ENCODE measurements around the gene SLC22A2.

- TF ChIP-seq PKNOX1 (IDR thresholded peaks at IDR 0.05) (no peak), ZEB2 (IDR thresholded peaks at IDR 0.05) (no peak), ZNF224 (CRISPR knock-in tag; IDR thresholded peaks at IDR 0.05) (no peak), ZNF766 (CRISPR knock-in tag; conservative IDR thresholded peaks at IDR 0.05) (no peak)
- TF ChIP-seq, protein P1, sequence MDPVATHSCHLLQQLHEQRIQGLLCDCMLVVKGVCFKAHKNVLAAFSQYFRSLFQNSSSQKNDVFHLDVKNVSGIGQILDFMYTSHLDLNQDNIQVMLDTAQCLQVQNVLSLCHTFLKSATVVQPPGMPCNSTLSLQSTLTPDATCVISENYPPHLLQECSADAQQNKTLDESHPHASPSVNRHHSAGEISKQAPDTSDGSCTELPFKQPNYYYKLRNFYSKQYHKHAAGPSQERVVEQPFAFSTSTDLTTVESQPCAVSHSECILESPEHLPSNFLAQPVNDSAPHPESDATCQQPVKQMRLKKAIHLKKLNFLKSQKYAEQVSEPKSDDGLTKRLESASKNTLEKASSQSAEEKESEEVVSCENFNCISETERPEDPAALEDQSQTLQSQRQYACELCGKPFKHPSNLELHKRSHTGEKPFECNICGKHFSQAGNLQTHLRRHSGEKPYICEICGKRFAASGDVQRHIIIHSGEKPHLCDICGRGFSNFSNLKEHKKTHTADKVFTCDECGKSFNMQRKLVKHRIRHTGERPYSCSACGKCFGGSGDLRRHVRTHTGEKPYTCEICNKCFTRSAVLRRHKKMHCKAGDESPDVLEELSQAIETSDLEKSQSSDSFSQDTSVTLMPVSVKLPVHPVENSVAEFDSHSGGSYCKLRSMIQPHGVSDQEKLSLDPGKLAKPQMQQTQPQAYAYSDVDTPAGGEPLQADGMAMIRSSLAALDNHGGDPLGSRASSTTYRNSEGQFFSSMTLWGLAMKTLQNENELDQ (CRISPR knock-in tag; IDR thresholded peaks at IDR 0.05; ENCODE audit: borderline replicate concordance) = no peak
These were observed 39.5 kb upstream of the SLC22A2 start for GRCh38 chr6:160298121-160298520.

All from K562 (cell line).